ENCODE measurements around the gene ADAM15.

ADAM15 gene

DNA sequence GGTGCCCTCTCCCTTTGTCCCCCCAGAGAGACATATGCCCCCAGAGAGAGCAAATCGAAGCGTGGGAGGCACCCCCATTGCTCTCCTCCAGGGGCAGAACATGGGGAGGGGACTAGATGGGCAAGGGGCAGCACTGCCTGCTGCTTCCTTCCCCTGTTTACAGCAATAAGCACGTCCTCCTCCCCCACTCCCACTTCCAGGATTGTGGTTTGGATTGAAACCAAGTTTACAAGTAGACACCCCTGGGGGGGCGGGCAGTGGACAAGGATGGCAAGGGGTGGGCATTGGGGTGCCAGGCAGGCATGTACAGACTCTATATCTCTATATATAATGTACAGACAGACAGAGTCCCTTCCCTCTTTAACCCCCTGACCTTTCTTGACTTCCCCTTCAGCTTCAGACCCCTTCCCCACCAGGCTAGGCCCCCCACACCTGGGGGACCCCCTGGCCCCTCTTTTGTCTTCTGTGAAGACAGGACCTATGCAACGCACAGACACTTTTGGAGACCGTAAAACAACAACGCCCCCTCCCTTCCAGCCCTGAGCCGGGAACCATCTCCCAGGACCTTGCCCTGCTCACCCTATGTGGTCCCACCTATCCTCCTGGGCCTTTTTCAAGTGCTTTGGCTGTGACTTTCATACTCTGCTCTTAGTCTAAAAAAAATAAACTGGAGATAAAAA is 35.9 kb downstream of the ADAM15 start:
- DNase-seq = no peak

DNA sequence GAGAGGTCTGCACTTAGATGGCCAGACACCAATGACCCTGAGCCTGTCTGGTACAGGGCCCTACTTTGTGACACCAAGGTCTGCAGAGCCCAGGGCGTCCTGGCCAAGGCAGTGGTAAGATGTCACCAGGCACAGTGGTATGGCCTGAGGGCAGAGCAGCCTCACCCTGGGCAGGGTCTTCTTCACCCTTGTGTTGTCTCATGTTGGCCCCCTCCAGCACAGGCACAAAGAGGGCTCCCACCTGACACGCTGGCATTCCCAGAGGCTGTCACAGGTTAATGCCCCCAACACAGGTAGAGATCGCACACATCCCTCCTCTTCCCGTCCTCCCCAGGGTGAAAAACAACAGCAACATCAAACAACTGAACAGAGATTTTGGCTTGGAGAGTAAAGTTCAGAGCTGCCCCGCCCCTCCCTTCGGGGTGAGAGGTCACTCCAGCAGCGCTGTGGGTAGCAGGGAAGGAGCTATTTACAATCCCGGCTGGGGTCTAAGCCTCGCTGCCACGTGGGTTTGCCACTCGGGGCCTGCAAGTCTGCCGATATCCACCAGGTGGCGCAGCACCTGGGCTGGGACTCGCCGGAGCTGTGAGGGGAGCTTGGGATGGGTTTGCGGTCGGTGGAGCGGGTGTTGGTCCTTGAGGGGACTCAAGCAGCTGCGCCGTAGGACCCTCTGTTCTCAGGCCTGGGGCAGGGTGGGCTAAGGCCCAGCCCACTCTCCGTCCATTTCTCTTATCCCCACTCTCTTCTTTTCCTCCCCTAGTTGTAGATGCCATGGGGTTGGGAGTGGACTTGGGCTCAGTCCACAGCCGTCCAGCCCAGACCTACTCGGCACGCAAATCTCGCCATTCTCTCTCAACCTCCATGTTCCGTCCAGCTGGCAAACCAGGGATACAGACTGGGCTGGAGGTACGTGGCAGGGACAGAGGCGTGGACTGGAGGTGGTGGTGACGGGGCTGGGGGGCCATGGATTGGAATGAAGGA is 40.2 kb downstream of the ADAM15 start:
- peak; percentile 90 for DNase-seq

DNA sequence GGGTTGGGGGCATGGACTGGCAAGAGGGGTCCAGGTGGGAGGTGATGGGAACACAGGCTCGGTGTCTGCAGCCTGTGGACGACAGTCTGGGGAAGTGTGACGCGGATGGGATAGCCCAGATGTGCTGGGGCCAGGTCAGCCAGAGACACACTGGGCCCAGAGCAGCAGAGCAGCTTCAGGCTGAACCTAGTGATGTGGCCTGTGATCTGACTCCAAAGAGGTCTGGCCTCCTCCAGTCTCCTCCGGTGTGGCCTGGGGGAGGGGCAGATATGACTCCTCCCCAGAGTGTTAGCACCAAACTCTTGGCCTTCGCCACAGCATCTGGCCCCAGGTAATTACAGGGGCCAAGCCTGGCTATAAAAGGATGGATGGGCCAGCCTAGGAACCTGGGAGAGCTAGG is 41.0 kb downstream of the ADAM15 start:
- DNase-seq = no peak

DNA sequence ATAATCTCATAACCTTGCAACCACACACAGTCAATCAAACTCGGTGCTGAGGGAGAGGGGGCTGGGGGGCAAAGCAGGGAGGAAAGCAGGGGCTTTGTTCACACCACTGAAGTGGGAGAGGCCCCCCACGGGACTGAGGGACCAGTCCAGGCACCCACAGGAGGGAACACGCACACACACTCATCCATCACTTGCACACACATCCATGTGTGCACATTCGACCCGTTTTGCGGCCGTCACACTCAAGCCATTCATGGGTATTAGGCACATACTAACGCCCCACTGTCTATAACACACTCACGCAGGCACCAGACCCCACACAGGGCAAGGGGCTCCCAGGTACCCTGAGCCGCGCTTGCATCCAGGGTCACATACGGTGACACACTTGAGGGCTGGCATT is 41.5 kb downstream of the ADAM15 start:
- DNase-seq = no peak

DNA sequence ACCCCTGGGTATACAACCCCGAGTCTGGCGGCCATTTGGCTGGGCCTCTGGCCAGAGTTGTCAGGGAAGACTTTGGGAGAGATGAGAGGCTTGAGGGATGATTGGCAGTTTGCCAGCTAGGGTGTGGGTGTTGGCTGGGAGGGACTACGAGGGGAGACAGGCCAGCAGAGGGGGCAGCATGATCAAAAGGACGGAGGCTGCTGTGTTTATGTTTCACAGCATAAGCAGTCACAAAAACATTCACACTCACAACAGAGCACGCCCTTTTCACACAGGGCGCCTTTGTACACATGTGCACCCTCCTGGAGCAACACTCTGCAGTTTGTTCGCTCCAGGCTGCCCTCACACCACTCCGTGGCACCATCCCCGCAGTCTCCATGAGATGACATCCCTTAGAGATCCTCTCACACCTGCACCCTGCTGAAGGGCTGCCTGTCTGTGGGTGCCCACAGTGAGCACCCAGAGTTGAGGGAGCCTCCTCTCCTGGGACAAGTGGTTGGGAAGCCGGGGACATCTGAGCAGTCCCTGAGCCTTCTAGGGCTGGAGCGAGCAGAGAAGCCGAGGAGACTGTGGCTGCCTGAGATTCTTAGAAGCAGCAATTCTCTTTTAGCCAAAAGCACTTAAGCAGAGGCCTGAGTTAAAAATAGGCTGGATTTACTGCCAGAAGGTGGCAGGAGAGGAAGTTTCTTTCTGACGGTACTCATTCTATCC is 43.0 kb downstream of the ADAM15 start:
- DNase-seq = peak; percentile 89

DNA sequence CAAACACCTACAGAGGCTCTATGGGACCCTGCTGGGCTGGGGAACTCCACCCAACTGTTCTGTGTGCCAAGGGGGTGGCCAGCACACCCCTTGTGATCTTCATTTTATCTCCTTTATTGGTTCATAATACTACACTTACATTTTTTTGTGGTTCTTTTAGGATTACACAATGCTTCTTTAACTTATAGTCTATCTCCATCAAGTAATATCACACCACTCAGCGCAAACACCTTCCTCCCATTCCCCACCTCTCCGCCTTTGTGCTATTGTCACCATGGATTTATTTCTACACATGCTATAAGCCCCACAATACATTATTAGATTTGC is 43.5 kb downstream of the ADAM15 start:
- no peak for DNase-seq

DNA sequence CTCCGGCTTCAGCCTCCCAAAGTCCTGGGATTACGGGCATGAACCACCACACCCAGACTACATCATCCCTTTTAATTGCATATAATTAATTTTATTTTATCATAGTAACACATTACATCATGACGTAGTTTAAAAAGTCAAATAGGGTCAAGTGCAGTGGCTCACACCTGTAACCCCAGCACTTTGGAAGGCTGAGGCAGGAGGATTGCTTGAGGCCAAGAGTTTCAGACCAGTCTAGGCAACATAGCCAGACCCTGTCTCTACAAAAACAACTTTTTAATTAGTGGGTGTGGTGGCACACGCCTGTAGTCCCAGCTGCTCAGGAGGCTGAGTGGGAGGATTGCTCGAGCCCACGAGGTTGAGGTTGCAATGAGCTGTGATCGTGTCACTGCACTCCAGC is 48.2 kb downstream of the ADAM15 start:
- no peak for DNase-seq

DNA sequence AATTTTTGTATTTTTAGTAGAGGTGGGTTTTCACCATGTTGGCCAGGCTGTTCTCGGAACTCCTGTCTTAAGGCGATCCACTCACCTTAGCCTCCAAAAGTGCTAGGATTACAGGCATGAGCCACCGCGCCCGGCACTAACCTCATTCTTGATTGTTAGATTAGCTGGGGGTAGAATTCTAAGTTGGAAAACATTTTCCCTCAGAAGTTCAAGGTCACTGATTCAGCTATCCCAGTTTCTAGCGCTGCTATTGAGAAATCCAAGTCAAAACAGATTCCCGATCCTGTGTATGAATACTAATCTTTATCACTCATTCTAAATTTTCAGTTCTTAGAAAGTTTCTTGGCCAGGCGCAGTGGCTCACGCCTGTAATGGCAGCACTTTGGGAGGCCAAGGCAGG is 52.2 kb downstream of the ADAM15 start:
- no peak for DNase-seq

DNA sequence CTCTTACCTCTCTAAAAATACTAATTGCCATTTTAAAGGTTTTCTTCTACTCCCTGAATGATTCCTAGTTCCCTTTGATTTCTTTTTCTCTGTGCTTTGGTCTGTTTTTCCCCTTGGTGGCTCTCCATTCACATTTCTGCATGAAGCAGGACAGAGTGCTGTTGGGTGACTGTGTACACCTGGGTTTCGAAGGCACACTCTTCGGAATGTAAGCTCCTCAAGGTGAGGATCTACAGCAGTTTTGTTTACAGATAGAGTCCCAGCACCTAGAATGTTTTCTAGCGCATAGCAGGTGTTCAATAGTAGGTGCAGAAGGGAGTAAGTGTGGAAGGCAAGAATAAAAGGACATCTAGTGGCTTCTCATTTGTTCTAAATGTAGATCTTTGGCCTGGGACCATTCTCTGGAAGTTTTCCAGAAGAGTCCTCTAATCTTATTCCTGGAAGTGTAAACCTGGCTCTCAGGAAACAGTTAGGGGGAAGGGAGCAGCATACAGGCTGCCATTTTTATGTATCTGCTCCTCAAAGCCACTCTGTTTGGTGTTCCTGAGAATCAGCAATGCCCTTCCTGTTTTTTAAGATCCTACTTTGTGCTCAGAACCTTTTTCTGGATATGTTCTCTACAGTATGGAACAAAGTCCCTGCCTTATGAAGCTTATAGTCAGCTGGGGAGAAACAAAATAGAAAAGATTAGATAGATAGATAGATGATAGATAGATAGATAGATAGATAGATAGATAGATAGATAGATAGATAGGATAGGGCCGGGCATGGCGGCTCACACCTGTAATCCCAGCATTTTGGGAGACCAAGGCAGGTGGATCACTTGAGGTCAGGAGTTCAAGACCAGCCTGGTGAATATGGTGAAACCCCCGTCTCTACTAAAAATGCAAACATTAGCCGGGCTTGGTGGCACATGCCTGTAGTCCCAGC is 53.8 kb downstream of the ADAM15 start:
- DNase-seq = no peak

DNA sequence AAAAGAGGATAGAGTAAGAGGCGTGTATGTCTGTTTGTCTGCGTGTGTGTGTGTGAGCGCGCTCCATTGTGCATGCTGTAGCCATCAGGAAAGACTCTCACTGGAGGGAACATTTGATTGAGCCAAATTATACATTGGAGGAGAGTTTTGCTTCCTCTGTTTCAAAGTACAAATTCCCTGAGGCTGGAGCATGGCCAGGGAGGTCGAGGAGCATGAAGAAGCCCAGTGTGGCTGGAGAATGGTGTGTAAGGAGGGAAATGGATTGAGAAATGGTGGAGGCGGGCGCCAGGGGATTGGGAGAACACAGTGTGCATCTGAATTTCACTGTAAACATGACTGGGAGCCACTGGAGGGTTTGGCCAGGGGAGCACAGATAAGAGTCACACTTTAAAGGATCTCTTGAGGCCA is 54.5 kb downstream of the ADAM15 start:
- DNase-seq = no peak

DNA sequence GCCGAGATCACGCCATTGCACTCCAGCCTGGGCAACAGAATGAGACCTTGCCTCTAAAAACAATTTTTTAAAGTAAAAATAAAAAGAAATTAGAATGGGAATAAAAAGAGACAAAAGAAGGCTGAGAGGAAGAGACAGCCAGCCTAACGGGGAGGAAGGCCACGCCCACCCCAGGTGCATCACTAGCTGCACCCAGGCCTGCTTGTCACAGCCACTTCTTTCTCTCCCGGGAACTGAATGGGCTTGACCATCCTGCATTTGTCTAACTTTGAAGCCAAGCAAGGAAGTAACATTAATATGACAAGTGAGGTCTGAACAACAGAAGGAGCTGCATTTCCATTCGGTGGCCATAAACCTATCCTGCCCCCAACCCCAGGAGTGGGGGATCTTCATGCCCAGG is 55.7 kb downstream of the ADAM15 start:
- DNase-seq = no peak

DNA sequence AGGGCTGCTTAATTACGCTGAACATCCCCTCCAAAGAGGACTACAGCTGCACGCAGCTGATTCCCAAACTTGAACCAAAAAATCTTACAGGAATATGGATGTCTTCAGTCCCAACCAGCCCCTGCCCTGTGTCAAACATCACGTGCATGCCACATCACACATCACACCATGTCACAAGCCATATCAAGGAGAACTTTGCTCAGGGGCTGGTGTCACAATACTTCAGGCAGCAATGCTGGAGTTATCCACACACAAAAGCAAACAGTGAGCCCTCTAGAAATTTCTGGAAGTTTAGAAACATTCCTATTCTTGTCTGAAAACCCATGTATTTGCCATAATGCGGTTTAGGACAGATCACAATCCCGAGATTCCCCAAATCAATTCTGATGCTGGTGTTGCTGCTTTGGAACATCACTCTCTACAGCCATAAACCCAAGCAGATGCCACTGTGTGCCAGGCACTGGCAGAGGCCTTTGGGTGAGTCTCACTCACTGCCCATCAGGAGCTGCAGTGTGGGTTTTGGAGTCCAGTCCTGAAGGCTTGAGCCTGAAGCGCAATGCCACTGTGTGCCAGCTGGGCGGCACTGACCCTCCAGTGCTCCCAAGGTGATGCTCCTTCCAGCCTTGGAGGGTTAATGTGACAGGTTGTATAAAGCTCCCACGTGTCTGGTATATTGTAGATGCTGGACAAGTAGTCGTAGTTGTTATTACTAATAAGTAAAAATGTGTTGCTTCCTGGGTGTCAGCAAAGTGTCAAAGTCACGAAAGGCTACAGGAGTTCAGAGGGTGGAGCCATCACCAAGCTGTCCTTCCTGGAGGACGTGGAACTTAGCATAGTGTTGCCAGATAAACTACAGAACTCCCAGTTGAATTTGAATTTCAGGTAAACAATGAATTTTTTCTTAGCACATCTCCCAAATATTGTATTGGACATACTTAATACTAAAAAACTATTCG is 56.5 kb downstream of the ADAM15 start:
- DNase-seq = no peak

DNA sequence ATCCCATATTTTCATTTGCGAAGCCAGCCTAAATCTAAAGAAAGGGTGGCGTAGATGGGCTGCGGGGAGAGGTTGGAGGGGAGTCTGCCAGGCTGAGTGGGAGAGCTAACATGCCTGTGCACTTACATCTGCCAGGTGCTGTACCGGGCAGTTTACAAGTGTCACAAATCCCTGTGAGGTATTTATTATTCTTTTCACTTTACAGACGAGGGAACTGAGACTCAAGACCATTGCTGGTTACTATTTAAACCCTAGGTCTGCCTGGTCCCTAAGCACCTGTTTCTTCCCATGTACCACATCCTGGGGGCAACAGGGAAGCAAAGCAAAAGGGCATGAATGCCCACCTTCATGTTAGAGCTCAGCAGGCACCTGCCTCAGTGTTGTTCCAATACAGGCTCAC is 57.2 kb downstream of the ADAM15 start:
- DNase-seq = no peak

DNA sequence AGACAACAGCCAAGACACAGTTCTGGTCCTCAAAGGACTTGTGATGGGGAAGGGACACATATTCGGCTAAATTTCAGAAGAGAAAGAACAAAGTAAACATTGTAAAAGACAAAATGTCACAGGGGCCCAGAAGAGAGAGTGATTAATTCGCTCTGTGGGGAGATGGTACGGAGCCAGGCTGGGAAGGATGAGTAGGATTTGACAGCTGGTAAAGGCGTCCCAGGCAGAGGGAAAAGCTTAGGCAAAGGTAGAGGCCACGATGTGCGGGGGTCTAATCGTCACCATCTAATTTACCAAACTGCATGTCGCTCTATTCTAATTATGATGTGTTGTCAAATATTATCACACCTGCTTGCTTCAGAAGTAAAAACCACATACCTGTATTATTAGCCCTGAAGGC is 59.3 kb downstream of the ADAM15 start:
- no peak for DNase-seq

DNA sequence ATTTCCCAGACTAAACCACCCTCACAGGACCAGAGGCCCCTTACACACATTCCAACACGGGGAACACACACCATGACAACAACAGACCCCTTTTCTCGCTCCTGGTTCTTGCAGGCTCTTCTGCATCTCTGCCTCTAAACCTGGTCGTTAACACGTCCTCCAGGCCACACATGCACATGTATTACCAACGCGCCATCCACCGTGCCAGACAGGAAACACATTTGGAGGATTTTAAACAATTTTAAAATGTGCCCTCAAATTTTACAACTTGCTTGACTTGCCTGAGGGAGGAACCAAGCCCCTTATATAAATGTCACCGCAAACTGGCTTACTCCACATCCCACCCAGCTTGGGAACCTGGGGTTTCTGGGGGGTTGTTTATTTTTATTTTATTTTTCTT is 59.7 kb downstream of the ADAM15 start:
- DNase-seq = no peak

Measured in NCI-H345 (cell line).